NK-92 treated with Interleukin-12 subunit alpha and Interleukin-12 subunit beta, amount 100 ng/mL, for 24 hours (cell line): ENCODE data around the gene JPH2.

ENCODE experiments used
- DNase-seq: peaks from one replicate; lab custom pipeline; 2025; lab: John Stamatoyannopoulos, UW

The JPH2 gene

DNA sequence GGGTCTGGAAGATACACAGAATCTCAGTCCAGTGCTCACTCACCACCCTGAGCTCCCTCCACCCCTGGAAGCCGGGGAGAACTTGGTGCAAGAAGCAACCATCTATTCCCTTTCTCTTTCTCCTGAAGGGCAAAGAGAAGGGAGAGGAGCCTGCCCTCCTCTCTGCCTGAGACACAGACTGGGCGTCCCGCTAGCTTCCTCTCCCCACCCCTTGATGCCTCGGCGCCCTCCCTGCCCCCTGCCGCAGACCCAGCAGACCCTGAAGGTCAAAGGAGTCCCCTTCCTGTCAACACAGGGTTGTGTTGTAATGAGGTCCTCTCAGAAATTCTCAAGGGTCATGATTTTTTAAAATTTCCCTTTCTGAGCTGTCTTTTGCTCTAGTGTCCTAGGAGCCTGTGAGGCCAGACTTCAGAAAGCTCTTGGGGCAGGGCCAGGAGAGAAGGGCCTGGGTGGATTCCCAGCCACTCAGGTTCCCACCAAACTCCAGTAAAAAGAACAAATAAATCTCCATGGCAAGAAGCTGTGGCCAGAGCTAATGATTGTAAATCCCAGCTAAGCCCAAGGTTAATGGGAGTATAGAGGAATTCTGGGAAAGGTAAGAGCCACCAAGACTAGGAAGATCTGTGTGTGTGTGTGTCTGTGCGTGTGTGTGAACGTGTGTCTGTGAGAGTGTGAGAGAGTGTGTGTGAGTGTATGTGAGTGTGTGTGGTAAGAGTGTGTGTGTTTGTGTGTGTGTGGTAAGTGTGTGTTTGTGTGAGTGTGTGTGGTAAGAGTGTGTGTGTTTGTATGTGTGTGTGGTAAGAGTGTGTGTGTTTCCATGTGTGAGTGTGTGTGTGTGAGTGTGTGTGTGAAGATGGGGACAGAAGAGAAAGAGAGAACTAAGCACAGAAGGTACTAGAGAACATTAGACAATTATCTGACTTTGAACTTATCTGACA is 1.1 kb upstream of the JPH2 start:
- DNase-seq = no peak

DNA sequence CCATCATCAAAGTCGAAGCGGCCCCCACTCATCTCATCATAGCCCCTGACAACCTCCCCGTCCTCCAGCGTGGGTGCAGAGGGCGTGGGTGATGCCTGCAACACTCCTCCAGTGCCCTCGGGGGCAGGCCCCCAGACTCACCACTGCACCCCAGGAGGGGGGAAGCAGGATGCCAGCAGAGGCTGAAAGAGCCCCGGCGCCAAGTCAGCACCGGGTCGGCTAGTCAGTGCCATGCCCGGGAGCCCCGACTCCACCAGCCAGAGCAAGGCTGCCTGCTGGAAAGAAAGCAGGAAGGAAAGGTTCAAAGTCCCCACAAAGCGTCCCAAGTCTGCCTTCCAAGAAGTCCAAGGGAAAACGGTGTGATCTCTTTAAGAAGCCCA is 324 bp downstream of the JPH2 start:
- no peak for DNase-seq

DNA sequence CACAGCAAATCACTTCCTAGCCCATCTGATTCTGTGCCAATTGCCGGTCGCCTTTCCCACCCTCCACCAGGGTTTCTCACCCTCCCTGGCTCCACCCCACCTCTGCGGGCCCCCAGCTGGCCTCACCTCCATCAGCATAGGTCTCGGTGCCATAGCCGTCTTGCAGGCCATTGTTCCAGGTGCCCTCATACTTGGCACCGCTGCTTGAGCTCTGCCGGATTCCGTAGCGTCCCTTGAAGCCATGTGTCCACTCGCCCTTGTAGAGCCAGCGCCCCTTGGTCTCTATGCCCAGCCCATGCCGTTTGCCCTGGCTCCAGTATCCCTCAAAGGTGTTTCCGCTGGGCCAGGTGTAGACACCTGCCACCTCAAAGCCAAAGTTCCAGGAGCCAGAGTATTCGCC is 787 bp downstream of the JPH2 start:
- DNase-seq = no peak

DNA sequence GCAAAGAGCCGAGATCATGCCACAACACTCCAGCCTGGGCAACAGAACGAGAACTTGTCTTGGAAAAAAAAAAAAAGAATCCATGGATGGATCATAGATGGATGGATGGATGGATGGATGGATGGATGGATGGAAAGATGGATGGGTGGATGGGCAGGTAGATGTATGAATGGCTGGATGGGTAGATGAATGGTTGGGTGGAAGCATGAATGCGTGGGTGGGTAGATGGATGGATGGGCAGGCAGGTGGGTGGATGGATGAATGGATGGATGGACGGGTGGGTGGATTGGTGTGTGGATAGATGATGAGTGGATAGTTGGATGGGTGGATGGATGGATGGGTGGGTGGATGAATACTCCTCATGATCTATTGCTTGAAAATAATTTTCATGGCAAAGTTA is 1.4 kb downstream of the JPH2 start:
- no peak for DNase-seq

DNA sequence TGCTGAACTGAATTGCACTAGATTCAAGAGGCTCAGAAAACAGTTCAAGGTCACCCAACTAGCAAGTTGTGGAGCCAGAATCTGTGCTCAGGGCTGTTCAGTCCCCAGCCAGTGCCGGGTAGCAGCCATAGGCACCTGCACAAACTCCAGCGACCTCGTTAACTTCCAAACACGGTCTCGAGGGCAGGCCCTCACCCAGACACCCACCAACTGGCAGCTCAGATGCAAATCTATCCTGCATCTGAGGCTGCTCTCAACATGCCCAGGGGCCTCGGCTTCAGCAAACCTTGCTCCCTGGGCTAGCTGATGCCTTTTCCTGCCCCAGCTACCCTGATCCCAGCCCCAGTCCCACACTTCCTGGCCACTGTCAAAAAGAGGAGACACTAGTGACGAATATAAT is 3.7 kb downstream of the JPH2 start:
- DNase-seq = no peak

DNA sequence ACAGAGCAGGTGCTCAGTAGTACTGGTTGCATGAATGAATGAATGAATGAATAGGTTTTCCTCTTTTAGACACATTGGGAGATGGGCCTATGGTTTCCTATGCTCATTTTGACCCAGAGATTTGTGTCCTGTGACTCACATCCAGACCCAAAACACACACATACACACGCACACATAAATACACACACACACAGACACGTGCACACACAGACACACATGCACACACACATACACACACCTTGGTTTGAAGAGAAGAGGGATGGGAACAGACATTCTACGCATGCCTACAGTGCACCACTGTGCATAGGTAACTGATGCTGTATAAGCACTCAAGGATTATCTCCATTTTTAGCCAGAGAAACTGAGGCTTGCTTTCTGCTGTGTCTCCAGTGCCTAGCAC is 4.1 kb downstream of the JPH2 start:
- no peak for DNase-seq

DNA sequence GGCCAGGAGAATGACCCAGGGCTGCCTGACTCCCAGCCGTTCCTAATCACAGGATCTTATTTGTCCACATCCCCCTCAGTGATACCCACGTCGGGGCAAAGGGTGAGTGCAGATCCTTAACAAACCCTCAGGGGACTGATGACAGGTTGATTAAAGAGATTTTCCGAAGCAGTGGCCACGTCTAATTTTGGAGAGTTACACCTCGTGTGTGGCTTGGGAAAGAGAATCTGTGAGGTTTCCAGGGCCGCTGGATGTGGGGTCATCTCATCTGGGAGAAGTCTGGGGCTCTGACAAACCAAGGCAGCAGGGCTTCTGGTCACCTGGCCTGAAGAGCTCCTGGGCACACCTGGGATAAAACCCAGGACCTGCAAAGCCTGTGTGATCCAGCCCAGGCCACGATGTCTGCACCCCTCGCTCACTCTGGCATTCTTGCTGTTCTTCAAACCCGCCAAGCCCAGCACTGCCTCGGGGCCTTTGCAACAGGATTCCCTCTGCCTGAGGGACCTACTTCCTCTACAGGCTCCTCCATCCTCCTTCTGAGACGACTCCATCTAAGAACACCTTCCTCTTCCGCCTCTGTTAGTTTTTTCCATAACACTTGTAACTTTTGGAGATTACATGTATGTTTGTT is 4.7 kb downstream of the JPH2 start:
- no peak for DNase-seq

DNA sequence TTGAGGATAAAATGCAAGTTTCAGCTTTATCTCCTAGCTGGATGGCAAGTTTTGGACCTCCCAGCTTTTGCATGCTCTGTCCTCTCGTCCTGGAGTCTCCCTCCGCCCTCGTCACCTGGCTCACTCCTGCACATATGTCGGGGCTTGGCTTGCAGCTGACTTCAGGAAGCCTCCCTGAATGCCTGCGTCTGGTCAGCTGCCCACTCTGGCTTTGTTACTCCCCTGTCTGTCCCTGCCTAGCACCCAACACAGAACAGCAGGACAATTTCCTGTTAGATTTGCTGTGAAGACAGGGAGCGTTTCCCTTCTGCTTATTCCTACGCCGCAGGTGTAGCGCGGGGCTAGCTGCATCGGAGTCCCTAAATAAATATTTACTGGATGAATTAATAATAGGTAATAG is 5.4 kb downstream of the JPH2 start:
- DNase-seq = no peak

DNA sequence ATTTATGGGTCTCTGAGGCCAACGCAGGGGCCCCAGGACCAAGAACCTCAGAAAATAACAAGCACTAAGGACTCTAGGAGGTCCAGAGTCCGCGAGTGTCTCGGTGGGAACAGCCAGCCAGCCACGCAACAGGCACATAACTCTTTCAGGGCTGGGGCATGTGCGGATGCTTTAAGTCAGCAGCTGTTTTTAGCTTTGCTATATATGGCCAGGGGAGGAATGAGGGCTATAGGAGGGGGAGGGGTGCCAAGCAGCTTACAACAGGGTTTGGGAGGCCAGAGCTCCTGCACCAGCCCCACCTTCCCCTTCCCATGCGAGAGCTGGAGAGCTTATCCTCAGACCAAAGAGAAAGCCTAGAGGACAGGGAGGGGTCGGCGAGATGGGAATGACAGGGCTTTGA is 6.2 kb downstream of the JPH2 start:
- DNase-seq = no peak

DNA sequence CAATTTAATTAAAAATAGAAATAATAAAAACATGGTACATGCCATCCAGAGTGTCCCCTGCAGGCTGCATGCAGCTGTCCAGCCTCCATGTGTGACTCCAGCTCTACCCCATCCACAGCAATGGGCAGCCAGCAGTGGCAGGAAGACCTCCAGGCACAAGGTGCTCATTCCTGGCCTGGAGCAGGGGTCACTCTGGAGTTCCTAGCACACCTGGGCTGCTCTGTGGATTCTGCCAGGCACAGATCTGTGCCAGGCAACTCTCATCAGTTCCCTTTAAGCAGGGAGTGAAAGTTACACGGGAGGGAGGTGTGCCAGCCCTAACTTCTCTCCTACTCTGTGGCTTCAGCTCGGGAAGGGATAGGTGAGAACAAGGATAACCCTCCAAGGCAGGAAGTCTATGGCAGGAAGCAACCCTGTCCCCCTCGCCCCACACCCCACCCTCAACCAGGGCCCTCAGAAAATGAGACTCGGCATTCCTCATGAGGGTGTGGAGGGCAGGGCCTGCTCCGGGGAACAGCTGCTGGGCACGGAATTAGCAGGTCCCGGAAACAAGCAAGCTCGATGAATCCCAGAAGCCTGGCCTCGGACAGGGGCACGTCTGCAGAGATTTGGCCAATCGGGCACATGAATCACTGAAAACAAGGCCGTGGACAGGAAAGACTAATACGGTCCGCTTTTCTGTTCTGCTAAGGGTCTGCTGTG is 10.0 kb downstream of the JPH2 start:
- no peak for DNase-seq

DNA sequence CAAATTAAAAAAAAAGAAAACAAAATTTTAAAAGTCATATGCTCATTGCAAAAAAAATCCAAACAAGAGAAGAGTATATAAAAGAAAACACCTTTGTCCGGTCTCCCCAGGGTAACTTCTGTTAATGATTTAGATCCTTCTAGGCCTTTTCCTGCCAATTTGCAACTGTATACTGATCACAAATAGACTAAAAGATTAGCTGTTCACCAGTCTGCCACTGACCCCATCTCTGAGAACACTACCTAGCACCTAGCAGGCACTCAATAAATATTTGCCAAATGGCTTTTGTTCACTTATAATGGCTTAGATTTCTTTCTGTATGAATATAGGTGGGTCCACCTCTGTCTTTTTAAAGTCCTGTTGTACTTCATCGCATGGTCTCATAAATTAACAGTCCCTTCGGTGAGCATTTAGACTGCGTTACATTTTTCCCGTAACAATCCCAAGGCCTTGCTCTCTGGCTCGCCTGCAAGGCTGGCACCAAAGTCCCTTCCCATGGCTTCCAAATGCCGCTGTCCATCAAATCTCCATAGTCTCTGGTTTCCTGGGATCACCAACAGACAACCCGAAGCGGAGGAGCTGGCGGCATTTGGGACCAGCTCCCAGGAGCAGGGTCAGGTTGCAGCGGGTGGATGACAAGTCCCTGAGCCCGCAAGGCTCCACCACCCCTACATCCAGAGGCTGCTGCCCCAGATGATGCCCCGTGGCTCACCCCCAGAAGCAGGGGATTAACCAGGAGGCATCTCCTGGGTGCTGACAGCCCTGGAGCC is 11.8 kb downstream of the JPH2 start:
- DNase-seq = no peak

DNA sequence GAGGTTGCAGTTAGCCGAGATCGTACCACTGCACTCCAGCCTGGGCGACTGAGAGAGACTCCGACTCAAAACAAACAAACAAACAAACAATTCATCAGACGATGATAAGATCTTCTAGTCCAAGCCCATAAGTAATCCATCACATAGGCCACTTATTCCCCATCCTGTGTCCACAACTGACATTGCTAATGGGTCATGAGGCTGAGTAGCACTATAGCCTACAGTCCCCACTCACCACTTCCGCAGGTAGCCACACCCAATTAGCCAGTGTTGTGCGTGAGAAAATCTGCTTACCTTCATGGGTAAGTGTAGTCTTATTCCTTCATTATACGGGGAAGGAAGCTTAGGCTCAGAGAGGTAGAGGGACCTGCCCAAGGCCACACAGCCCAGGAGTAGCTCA is 13.1 kb downstream of the JPH2 start:
- DNase-seq = no peak

DNA sequence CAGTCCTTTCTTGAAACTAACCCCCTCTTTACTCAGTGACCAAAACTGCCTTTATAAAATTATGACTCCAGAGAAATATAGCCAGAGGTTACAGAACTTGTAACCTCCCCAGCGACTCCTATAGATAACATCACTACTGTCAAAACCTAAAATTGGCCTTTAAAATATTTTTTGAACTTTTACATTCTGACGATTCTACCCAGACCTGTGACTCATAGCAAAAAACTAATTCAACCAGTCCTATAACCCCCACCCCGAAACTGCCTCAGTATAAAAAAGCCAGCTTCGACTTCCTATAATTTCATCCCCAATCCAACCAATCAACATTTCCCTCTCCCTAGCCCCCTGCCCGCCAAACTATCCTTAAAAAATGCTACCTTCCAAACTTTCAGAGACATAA is 13.9 kb downstream of the JPH2 start:
- DNase-seq = no peak

DNA sequence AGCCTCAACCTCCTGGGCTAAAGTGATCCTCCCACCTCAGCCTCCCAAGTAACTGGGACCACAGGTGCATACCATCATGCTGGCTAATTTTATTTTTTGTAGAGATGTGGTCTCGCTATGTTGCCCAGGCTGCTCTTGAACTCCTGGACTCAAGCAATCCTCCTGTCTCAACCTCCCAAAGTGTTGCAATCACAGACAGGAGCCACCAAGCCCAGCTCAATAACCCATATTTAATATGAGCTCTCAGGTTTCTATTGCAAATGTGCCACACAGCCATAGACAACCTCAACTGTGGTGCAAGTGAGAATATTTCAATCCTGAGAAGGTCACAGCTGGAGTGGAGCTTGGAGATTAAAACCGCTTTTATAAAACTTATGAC is 14.4 kb downstream of the JPH2 start:
- no peak for DNase-seq

DNA sequence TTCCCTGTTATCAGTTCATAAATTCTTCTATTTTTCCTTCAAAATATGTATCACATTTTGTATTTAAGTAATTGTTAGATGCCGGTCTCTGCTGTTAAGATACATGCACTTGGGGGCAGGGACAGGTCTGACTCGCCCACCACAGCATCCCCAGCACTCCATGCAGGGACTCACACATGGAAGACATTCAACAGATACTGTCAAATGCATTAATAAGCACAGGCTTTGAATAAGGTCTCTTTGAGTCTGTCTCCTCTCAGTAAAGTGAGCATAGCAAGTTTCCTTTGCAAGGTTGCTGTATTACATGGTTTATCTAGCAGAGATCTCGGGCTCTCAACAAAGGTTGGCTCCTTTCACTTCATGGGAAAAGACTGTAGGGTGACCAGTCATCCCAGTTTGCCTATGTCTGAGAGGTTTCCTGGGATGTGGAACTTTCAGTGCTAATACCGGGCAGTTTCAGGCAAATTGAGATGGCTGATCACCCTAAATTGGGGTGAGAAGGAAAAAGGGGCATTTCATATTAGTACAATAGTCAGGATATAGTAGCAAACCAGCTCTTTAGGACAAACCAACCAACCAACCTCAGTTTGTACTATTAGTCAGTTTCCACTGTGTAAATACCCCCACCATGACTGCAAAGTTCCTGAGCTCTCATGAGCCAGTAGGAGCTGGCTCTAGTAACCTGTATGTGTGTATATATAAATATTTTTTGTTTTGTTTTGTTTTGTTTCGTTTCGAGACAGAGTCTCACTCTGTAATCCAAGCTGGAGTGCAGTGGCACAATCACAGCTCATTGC is 15.0 kb downstream of the JPH2 start:
- no peak for DNase-seq

DNA sequence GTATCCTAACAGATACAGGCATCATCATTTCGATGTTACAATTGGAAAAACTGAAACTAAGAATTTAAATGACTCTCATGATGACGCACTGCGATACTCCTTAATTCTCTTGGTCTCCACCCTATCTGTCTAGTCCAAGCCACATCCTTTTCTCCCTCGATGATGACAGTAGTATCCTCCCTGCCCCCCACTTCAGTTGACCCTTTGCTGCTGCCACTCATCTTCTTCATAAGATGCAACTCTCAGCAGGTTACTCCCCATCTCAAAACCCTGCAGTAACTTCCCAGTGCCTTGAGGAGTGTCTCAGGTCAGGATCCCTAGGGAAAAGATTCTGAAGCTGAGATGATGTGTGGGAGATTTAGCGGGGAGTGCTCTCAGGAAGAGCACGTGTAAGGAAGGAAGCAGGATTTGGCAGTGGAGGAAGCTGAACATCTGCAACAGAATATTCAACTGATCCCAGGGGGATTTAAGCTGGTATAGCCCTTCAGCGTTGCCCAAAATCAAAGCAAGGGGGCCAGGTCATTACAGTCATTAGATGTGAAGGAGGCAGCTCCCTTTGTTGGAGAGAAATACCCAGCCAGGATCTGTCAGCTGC is 16.1 kb downstream of the JPH2 start:
- DNase-seq = no peak

DNA sequence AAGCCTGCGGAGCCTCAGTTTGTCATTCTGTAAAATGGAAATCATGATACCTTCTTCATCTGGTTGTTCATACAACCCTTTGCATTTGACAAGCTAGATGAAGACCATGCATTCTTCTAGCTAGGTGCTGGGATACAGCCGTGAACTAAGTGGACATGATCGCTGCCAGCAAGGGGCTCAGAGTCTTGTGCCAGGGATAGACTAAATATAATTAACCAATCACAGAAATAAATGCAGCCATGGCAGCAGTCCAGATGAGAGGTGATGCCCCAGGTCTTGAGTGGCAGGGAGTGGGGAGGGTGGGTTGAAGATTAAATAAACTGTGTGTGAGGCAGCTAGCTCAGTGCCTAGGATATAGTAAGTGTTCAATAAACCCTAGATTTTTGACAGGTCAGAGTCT is 19.3 kb downstream of the JPH2 start:
- no peak for DNase-seq

DNA sequence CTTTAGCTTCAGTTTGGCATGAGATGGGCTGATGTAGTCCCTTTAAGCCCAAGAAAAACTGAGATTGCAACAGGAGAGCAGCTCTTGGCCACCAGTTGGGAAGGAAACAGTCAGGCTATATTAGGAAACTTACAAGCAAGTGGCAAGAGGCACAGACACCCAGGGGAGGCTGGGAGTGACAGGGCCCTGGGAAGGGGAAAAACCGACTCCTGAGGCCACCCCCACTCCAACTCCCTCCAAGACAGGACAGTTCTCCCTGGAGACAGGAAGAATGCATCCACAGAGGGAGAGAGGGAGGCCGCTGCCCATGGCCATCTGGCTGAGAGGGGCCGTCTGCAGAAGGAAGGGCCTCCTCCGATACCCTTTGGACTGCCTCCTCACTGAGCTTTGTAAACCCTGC is 20.5 kb downstream of the JPH2 start:
- DNase-seq = no peak

DNA sequence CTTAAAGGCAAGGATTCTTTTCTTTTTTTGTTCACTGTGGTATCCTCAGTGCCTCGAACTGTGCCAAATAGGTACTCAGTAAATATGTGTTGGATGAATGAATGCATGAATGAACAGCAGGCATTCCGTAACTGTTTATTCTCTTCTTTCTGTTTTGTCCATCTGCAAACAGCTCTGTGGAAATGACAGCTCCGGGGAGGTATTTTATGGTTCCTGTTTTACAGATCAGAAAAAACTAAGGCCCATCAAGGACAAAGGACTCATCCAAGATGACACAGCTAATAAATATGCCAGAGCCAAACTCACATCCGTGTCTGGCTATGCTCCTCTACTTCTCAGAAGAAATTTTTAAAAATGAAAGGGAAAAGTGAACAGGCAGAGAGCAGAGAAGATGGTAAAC is 21.0 kb downstream of the JPH2 start:
- DNase-seq = no peak

DNA sequence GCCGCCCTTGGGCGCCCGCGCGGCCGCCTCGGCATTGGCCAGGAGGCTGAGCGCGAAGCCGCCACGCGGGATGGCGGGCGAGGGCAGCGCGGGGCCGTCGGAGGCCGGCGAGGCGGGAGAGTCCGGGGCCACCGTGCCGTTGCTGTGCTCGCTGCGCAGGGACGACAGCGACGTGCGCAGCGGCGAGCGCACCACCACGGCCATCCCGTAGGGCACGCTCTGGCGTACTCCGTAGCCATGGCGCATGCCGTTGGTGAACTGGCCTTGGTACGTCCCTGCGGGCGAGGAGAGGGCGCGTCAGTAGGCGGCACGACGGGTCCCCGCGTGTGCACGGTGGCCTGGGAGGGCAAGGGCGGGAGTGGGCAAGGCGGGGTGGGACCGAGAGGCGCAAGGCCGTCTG is 26.9 kb downstream of the JPH2 start:
- no peak for DNase-seq

DNA sequence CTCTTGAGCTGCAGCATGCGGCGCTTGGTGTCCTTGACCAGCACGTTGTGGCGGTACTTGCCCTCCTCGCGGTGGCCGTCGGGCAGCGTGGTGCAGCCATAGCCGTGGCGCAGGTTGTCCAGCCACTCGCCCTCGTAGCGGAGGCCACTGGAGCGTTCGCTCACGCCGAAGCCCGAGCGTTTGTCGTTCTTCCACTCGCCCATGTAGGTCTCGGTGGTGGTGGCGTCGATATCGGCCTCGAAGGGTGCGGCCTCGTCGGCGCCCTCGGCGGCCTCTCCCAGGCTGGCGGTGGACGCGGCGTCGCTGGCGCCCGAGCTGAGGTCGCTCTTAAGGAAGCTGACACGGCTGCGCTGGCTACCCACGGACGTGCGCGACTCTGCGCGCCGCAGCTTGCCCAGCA is 27.3 kb downstream of the JPH2 start:
- no peak for DNase-seq
